Measurements from ENCODE around the gene PDS5A.
"Not testable (repeated sequence)": the region's sequence is repeated elsewhere in the genome, so short reads cannot be mapped to it uniquely, and the experiment has no call there.

PDS5A gene

GRCh38 chr4:39840516-39840915 lies 137.2 kb downstream of the PDS5A start:
- in situ Hi-C loops (cut with HindIII; ENCODE audit: low sequenced_read_pairs) = not testable (repeated sequence)

GRCh38 chr4:39840027-39840426 lies 137.7 kb downstream of the PDS5A start:
- in situ Hi-C loops (cut with HindIII; ENCODE audit: low sequenced_read_pairs) = no loop called here

DNA sequence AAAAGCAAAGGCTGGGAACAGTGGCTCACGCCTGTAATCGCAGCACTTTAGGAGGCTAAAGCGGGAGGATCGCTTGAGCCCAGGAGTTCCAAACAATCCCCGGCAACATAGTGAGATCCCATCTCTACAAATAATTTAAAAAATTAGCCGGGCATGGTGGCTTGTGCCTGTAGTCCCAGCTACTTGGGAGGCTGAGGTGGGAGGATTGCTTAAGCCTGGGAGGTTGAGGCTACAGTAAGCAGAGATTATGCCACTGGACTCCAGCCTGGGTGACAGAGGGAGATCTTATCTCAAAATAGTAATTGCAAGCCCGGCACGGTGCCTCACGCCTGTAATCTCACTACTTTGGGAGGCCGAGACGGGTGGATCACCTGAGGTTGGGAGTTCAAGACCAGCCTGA lies 139.3 kb downstream of the PDS5A start:
- in situ Hi-C loops (cut with HindIII; ENCODE audit: low sequenced_read_pairs) = not testable (repeated sequence)

DNA sequence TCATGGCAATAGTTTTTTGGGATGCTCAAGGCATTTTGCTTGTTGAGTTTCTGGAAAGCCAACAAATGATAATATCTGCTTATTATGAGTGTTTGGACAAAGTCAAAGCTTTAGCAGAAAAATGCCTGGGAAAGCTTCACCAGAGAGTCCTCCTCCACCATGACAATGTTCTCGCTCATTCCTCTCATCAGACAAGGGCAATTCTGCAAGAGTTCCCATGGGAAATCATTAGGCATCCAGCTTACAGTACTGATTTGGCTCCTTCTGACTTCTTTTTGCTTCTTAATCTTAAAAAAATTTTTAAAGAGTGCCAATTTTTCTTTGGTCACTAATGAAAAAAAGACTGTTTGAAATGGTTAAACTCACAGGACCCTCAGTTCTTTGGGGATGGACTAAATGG lies 143.4 kb downstream of the PDS5A start:
- in situ Hi-C loops (cut with HindIII; ENCODE audit: low sequenced_read_pairs) = no loop called here

DNA sequence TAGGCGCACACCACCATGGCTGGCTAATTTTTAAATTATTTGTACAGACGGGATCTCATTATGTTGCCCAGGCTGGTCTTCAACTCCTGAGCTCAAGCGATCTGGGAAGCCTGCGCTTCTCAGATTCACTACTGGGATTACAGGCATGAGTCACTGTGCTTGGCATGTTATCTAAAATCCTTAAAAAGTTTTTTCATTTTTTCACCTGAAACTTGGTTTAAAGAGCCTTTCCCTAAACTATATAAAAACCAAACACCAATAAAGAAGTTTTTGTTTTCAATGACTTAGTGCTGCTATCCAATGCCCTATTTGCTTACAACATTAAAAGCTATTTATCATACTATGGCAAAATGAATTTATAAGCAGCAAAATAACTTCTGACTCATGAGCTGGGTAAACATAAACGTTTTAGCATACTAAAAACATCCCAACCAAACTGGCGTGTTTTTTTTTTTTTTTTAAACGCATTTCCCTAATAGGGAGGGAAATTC lies 151.9 kb downstream of the PDS5A start:
- in situ Hi-C loops (cut with HindIII; ENCODE audit: low sequenced_read_pairs) = no loop called here

DNA sequence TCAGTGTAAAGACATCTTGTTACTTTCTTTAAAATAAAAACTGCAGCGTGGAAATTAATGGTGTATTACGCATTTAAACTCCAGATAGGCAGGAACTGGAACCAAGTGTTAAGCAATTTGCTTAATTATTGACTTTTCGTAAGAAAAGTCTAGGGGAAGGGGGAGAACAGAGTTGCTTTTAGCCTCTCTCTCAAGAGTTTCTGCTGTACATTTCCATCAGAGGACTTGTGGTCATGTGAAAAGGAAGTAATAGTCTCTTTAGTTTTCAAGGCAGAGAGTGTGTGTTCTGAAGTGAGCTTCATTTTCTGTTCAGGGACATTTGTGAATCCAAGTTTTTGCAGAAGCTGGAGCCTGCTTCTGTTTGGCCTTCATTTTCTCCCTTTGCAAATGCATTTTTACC lies 152.6 kb downstream of the PDS5A start:
- in situ Hi-C loops (cut with HindIII; ENCODE audit: low sequenced_read_pairs) = no loop called here

GRCh38 chr4:39823191-39823590 lies 154.5 kb downstream of the PDS5A start:
- in situ Hi-C loops (cut with HindIII; ENCODE audit: low sequenced_read_pairs) = no loop called here

DNA sequence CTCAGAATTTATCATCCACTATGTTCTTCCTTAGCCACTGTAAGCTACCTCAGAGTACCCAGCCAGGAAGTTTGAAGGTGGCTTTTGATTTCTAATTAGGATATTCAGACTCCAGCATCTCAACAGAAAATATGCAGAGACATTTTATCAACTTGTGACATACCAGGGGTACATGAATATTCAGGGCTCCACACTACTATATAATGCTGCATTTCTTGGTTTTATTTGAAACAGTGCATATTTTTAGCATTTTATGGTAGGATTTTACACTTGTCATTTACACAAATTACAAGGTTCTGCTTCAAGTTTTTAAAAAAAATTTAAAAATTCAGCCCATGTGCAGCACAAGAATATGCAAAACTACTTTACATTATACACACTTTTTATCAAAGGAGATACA lies 155.0 kb downstream of the PDS5A start:
- in situ Hi-C loops (cut with HindIII; ENCODE audit: low sequenced_read_pairs) = no loop called here

DNA sequence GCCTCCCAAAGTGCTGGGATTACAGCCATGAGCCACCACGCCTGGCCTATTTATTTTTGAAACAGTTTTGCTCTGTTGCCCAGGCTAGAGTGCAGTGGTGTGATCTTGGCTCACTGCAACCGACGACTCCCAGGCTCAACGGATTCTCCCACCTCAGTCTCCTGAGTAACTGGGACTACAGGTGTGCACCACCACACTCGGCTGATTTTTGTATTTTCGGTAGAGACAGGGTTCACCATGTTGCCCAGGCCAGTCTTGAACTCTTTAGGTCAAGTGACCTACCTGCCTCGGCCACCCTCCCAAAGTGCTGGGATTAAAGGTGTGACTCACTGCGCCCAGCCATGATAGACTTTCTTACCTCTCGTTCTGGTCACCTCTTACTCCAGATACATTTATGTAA lies 155.8 kb downstream of the PDS5A start:
- in situ Hi-C loops (cut with HindIII; ENCODE audit: low sequenced_read_pairs) = no loop called here

DNA sequence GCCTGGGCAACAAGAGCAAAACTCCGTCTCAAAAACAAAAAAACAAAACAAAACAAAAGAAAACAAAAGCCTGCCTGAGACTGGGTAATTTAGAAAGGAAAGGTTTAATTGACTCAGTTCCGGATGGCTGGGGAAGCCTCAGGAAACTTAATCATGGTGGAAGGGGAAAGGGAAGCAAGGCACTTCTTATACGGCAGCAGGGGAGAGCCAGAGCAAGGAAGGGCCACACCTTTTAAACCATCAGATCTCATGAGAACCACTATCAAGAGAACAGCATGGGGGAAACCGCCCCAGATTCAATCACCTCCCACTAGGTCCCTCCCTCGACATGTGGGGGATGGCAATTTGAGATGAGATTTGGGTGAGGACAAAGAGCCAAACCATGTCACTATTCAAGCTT lies 157.5 kb downstream of the PDS5A start:
- in situ Hi-C loops (cut with HindIII; ENCODE audit: low sequenced_read_pairs) = no loop called here

DNA sequence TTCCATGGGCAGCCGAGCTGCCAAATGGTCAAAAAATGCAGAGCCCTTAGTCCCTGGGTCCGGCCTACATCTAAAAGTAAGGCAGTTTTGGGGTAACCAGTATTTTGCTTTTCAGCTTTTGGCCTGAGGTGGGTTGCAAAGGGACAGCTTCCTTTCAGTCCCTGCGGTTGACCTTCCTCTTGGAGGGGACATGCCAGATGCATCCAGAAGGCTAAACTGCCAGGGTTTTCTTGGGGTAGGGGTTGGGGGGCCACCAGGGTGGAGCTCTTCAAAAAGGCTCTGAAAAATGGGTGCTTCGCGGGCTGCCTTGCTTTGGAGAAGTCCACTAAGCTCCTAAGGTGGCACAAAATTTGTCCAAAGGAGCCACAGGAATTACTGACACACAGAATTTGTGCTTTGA lies 159.1 kb downstream of the PDS5A start:
- in situ Hi-C loops (cut with HindIII; ENCODE audit: low sequenced_read_pairs) = no loop called here

DNA sequence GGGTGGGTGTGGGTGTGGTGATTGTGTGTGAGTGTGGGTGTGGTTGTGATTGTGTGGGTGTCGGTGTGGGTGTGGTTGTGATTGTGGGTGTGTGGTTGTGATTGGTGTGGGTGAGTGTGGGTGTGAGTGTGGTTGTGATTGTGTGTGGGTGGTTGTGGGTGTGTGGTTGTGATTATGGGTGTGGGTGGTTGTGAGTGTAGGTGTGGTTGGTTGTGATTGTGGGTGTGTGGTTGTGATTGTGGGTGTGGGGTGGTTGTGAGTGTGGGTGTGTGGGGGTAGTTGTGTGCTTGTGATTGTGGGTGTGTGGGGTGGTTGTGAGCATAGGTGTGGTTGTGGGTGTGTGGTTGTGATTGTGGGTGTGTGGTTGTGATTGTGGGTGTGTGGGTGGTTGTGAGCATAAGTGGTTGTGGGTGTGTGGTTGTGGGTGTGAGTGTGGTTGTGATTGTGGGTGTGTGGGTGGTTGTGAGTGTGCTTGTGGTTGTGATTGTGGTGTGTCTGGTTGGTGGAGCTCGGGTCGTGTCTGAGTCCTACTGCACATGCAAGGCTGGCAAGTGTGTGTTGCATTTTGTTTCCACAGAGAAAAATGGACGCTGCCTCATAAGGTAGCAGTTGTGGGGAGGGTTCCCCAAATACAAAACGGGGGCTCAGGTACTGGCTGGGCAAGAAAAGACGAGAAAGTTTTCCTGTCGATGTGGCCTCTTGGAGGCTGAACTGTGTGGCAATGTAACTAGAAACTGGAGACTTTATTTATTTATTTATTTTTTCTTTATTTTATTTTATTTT lies 163.1 kb downstream of the PDS5A start:
- in situ Hi-C loops (cut with HindIII; ENCODE audit: low sequenced_read_pairs) = no loop called here

DNA sequence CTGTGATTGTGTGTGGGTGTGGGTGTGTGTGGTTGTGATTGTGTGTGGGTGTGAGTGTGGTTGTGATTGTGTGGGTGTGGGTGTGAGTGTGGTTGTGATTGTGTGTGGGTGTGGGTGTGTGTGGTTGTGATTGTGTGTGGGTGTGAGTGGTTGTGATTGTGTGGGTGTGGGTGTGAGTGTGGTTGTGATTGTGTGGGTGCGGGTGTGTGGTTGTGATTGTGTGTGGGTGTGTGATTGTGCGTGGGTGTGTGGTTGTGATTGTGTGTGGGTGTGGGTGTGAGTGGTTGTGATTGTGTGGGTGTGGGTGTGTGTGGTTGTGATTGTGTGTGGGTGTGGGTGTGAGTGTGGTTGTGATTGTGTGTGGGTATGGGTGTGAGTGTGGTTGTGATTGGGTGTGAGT lies 163.9 kb downstream of the PDS5A start:
- in situ Hi-C loops (cut with HindIII; ENCODE audit: low sequenced_read_pairs) = not testable (repeated sequence)

GRCh38 chr4:39813033-39813432 lies 164.7 kb downstream of the PDS5A start:
- in situ Hi-C loops (cut with HindIII; ENCODE audit: low sequenced_read_pairs) = not testable (repeated sequence)

- in situ Hi-C loops (cut with HindIII; ENCODE audit: low sequenced_read_pairs) = no loop called here
These were observed 165.2 kb downstream of the PDS5A start for GRCh38 chr4:39812500-39812899.

DNA sequence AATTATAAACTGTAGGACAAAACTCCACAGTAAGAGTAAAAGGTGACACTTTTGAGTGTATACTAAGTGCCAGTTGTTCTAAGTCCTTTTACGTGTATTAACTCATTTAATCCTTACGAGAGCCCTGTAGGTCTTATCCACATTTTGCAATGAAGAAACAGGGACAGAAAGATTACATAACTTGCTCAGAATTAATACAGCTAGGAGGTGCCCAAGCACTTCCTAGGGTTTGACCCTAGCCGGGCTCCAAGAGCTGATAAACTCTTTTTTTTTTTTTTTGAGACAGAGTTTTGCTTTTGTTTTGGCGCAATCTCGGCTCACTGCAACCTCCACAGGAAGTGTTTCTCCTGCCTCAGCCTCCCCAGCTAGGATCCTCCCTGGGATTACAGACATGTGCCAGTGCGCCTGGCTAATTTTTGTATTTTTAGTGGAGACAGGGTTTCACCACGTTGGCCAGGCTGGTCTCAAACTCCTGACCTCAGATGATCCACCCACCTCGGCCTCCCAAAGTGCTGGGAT lies 169.4 kb downstream of the PDS5A start:
- in situ Hi-C loops (cut with HindIII; ENCODE audit: low sequenced_read_pairs) = no loop called here

GRCh38 chr4:39802005-39802404 lies 175.7 kb downstream of the PDS5A start:
- in situ Hi-C loops (cut with HindIII; ENCODE audit: low sequenced_read_pairs) = no loop called here

- in situ Hi-C loops (cut with HindIII; ENCODE audit: low sequenced_read_pairs) = not testable (repeated sequence)
These were observed 184.7 kb downstream of the PDS5A start for GRCh38 chr4:39792976-39793375.

DNA sequence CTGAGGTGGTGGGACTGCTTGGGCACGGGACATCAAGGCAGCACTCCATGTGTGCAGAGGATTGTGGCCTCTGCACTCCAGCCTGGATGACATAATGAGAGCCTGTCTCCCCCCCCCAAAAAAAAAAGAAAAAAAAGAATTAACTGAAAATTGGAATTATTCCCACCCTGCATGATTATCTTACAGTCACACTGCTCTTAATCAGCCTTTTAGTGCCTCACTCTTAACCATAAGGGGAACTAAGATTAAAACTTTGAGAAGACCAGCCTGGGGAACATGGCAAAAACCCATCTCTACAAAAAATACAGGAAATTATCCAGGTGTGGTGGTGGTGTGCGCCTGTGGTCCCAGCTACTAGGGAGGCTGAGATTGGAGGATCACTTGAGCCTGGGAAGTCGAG lies 185.2 kb downstream of the PDS5A start:
- in situ Hi-C loops (cut with HindIII; ENCODE audit: low sequenced_read_pairs) = no loop called here

GRCh38 chr4:39792128-39792527 lies 185.6 kb downstream of the PDS5A start:
- in situ Hi-C loops (cut with HindIII; ENCODE audit: low sequenced_read_pairs) = no loop called here

- in situ Hi-C loops (cut with HindIII; ENCODE audit: low sequenced_read_pairs) = no loop called here
These were observed 190.9 kb downstream of the PDS5A start for GRCh38 chr4:39786838-39787237.

- in situ Hi-C loops (cut with HindIII; ENCODE audit: low sequenced_read_pairs) = no loop called here
These were observed 192.6 kb downstream of the PDS5A start for GRCh38 chr4:39785083-39785482.

- in situ Hi-C loops (cut with HindIII; ENCODE audit: low sequenced_read_pairs) = not testable (repeated sequence)
These were observed 195.7 kb downstream of the PDS5A start for GRCh38 chr4:39781988-39782387.
